K562 (cell line): ENCODE results near the gene PADI4. TPM values are rescaled to one million over a fixed set of nuclear protein-coding genes. Genes with fewer than 3 reads are reported as not detected.

Experiments used
- ATAC-seq: fragments of 200-7000 bp; cut with Tn5 transposase; 3 replicates; pipeline ENCODE4 v1.9.1; 2020; ENCODE audit warnings: moderate library complexity
- BruUV-seq: library from RNA; stranded (reverse); fragments of 400-500 nt; replicated peaks from 2 replicates; lab custom pipeline; 2021; lab: Mats Ljungman, UMichigan
- CTCF ChIA-PET: fragments of 300-600 bp; formaldehyde crosslinking; extraction: SDS; loops from one replicate; lab custom pipeline; 2021; ENCODE audit warnings: low intra/inter-chr PET ratio; lab: Yijun Ruan, JAX
- POLR2A ChIA-PET: fragments of 300-600, 350-650 bp; sonication (Branson Sonifier 250); formaldehyde crosslinking; extraction: SDS; loops from one replicate; lab custom pipeline; 2021; ENCODE audit warnings: antibody characterized with exemption, inconsistent platforms; lab: Yijun Ruan, JAX
- DNase-seq, 4 experiments: peaks; one replicate each; pipeline versions ENCODE4 v3.0.0 to v3.0.0-alpha.2; 2011 to 2018; ENCODE audit warnings: low spot score in 3 of 4, mixed read lengths in 3 of 4; ENCODE audit errors: extremely low read depth in 1 of 4
- FAIRE-seq: peaks from 2 replicates; lab custom pipeline; 2011; peaks lifted over from hg19 to GRCh38; lab: Jason Lieb, UNC
- H2AFZ ChIP-seq: 2 replicates; pipeline ENCODE4 v1.6.0; 2011; ENCODE audit warnings: low read depth, low read length, control low read depth, inconsistent platforms
- H3K27ac ChIP-seq: fragments of 200-600 bp; 3 replicates; pipeline ENCODE4 v1.8.0; 2011; ENCODE audit warnings: low read depth, mild to moderate bottlenecking, control low read depth, inconsistent platforms, low read length, moderate library complexity, mixed read lengths; ENCODE audit errors: extremely low read depth
- H3K27me3 ChIP-seq, 2 experiments: fragments of 300-600 bp in 1 of 2; 2 replicates in 1 of 2; 3 replicates in 1 of 2; pipeline versions ENCODE4 v1.6.0 to v1.8.0; 2011; ENCODE audit warnings: inconsistent platforms in 2 of 2, low read length in 2 of 2, mild to moderate bottlenecking in 1 of 2, mixed read lengths in 1 of 2, moderate library complexity in 1 of 2; ENCODE audit not compliant: control insufficient read depth in 2 of 2, insufficient read depth in 2 of 2
- H3K36me3 ChIP-seq: fragments of 300-600 bp; 3 replicates; pipeline ENCODE4 v1.8.0; 2011; ENCODE audit warnings: mild to moderate bottlenecking, low read length, inconsistent platforms; ENCODE audit not compliant: control insufficient read depth, insufficient read depth
- H3K4me1 ChIP-seq, 2 experiments: fragments of 200-600 bp in 1 of 2; replicated peaks in 1 of 2; 2 replicates in 1 of 2; 3 replicates in 1 of 2; pipeline versions ENCODE4 v1.5.1 to v1.8.0; 2011; ENCODE audit warnings: inconsistent platforms in 2 of 2, low read length in 2 of 2, mild to moderate bottlenecking in 1 of 2, mixed read lengths in 1 of 2, moderate library complexity in 1 of 2; ENCODE audit not compliant: control insufficient read depth in 2 of 2, insufficient read depth in 2 of 2
- H3K4me2 ChIP-seq: 2 replicates; pipeline ENCODE4 v1.6.1; 2011; ENCODE audit warnings: low read length, control low read depth, inconsistent platforms, mixed read lengths; ENCODE audit not compliant: insufficient read depth
- H3K4me3 ChIP-seq: fragments of 200-600 bp; sonication (generic), shearing (Covaris generic); 2 replicates; pipeline ENCODE4 v1.5.1; 2016; ENCODE audit warnings: control low read depth, inconsistent platforms
- H3K79me2 ChIP-seq: fragments of 200-600 bp; 3 replicates; pipeline ENCODE4 v1.8.0; 2011; ENCODE audit warnings: low read length, inconsistent platforms; ENCODE audit not compliant: control insufficient read depth, insufficient read depth
- H3K9ac ChIP-seq, 2 experiments: 2 replicates each; pipeline versions ENCODE4 v1.6.0 to v1.6.1; 2011; ENCODE audit warnings: low read depth in 2 of 2, low read length in 2 of 2, control low read depth in 1 of 2, inconsistent platforms in 1 of 2, mild to moderate bottlenecking in 1 of 2, mixed read lengths in 1 of 2; ENCODE audit not compliant: insufficient read depth in 1 of 2
- H3K9me1 ChIP-seq: one replicate; pipeline ENCODE4 v1.6.0; 2011; ENCODE audit warnings: inconsistent platforms, mild to moderate bottlenecking, low read length, moderate library complexity; ENCODE audit not compliant: control insufficient read depth, insufficient read depth
- H3K9me3 ChIP-seq: replicated peaks from 2 replicates; pipeline ENCODE4 v1.5.1; 2011; ENCODE audit warnings: low read depth, low read length, inconsistent platforms; ENCODE audit not compliant: control insufficient read depth, insufficient read depth
- H4K20me1 ChIP-seq: replicated peaks from 2 replicates; pipeline ENCODE4 v1.6.1; 2011; ENCODE audit warnings: low read length, inconsistent platforms, mixed read lengths; ENCODE audit not compliant: control insufficient read depth, insufficient read depth
- HDAC8 ChIP-seq: fragments of 450-650 bp; IDR thresholded peaks from 2 replicates; pipeline ENCODE4 v1.6.1; 2016; ENCODE audit warnings: mild to moderate bottlenecking, missing genetic modification characterization, moderate library complexity, missing compliant biosample characterization
- HMBOX1 ChIP-seq: sonication (generic); IDR thresholded peaks from 2 replicates; pipeline ENCODE4 v1.6.1; 2016
- HNRNPLL ChIP-seq: fragments of 200-400 bp; formaldehyde crosslinking; IDR thresholded peaks from 2 replicates; pipeline ENCODE4 v1.6.1; 2017; ENCODE audit warnings: low read length, low read depth, mild to moderate bottlenecking; ENCODE audit not compliant: poor library complexity, severe bottlenecking
- HSF4 ChIP-seq: fragments of 250-450 bp; sonication (Bioruptor Pico); IDR thresholded peaks from 2 replicates; pipeline ENCODE4 v2.1.2; 2022; ENCODE audit warnings: mild to moderate bottlenecking, moderate library complexity, borderline replicate concordance
- KAT2B ChIP-seq: IDR thresholded peaks from one replicate; pipeline ENCODE4 v1.6.1; 2012; ENCODE audit warnings: low read depth, mild to moderate bottlenecking, control low read depth, inconsistent platforms, low read length, moderate library complexity
- MAFF ChIP-seq: IDR thresholded peaks from 2 replicates; pipeline ENCODE4 v1.6.1; 2012; ENCODE audit warnings: low read length, improper control_type of control experiment
- MTA1 ChIP-seq: fragments of 450-650 bp; IDR thresholded peaks from 2 replicates; pipeline ENCODE4 v1.6.1; 2017; ENCODE audit warnings: borderline replicate concordance
- NCOA1 ChIP-seq: fragments of 450-650 bp; IDR thresholded peaks from 2 replicates; pipeline ENCODE4 v1.6.1; 2016; ENCODE audit warnings: low read depth
- ZFP1 ChIP-seq: fragments of 450-650 bp; formaldehyde crosslinking; IDR thresholded peaks from 2 replicates; pipeline ENCODE4 v1.4.0; 2020; ENCODE audit warnings: mild to moderate bottlenecking, mixed read lengths
- ZNF239 ChIP-seq: fragments of 250-450 bp; sonication (Bioruptor Pico); IDR thresholded peaks from 2 replicates; pipeline ENCODE4 v1.4.0; 2020; ENCODE audit warnings: mild to moderate bottlenecking
- ZNF408 ChIP-seq: fragments of 250-450 bp; sonication (Bioruptor Pico); IDR thresholded peaks from 2 replicates; pipeline ENCODE4 v1.4.0; 2020; ENCODE audit warnings: low read depth, mild to moderate bottlenecking, moderate library complexity
- ZNF507 ChIP-seq: conservative IDR thresholded peaks from 2 replicates; pipeline ENCODE4 v1.6.1; 2017; ENCODE audit warnings: missing genetic modification characterization, missing compliant biosample characterization
- WGBS: fragments of 100-300 bp; shearing (Covaris generic); methylation state at CpG from one replicate; pipeline ENCODE4 v1.1.6; 2016; ENCODE audit warnings: low coverage, mixed read lengths; ENCODE audit not compliant: insufficient coverage; ENCODE audit errors: missing lambda C conversion rate; 5-methylcytosine and 5-hydroxymethylcytosine counted together
- in situ Hi-C: fragments of 300-500 bp; cut with MboI; formaldehyde crosslinking; loops from 4 replicates; pipeline ENCODE4 v1.15.0; 2018; ENCODE audit warnings: inconsistent platforms, mixed read lengths
- intact Hi-C: fragments of 100-400 bp; cut with micrococcal nuclease; formaldehyde crosslinking; loops from 2 replicates; pipeline ENCODE4 v1.14.2; 2022
- polyA plus RNA-seq, 8 experiments: library from polyadenylated mRNA; depleted of rRNA in 4 of 8; stranded (reverse) in 5 of 8; unstranded in 3 of 8; fragments of >200 nt; fragmentation: Nextera tagmentation in 2 of 8; fragmentation: Illumina TruSeq in 1 of 8; extraction: Ambion mirVana in 2 of 8; extraction: Trizol in 1 of 8; gene quantifications; 2 replicates each; pipeline versions ENCODE4 v1.2.1 to v1.2.3, GENCODE V29; 2011 to 2014; ENCODE audit warnings: inconsistent platforms in 1 of 8, missing spikeins in 1 of 8
- total RNA-seq, 7 experiments: library from RNA; depleted of rRNA in 6 of 7; stranded (reverse); fragments of >200 nt in 6 of 7; fragmentation: Illumina TruSeq in 2 of 7; extraction: Trizol in 2 of 7; gene quantifications; 2 replicates each; pipeline versions ENCODE4 v1.2.1 to v1.2.3, GENCODE V29; 2011 to 2021; ENCODE audit warnings: low replicate concordance in 1 of 7
- TF ChIP-seq, protein P1 (sequence below), 3 experiments: fragments of 200-800 bp in 1 of 3; sonication (Bioruptor generic) in 1 of 3; sonication (generic) in 1 of 3; formaldehyde crosslinking in 1 of 3; IDR thresholded peaks; 2 replicates each; pipeline versions ENCODE4 v1.6.1 to v1.8.0; 2016 to 2022; ENCODE audit warnings: mild to moderate bottlenecking in 2 of 3, missing compliant biosample characterization in 2 of 3, missing genetic modification characterization in 2 of 3, missing genetic modification reagents in 1 of 3
- TF ChIP-seq, protein P2 (sequence below): sonication (generic); formaldehyde crosslinking; IDR thresholded peaks from 2 replicates; pipeline ENCODE4 v1.8.0; 2022; ENCODE audit warnings: mild to moderate bottlenecking, missing genetic modification reagents

PADI4 gene
- total and polyA plus RNA-seq, 9 of the 15 experiments (the other 6 are each of a cell fraction or from before 2014, with no cell fraction given): 0.22 to 0.33 TPM; not detected in 7

- no TSS peak for BruUV-seq
- H3K27me3 ChIP-seq: peaks cover 31 to 45% of the 10 kb centered on the region in 2 experiments
- no peak for ATAC-seq
- H3K79me2 ChIP-seq: no peaks in the 10 kb centered on the region
- H3K9me1 ChIP-seq: no peaks in the 10 kb centered on the region
- POLR2A ChIA-PET: interaction anchor here (1.0 to 1.2 kb wide), 2 partner anchors 10 to 22 kb away, joined by 3 read pairs; no protein-coding TSS in a partner anchor
- no peaks in the 10 kb centered on the region for H3K36me3 ChIP-seq
- no peak overlapping the region for H3K27ac ChIP-seq
- in situ Hi-C loops: no loop called here
- peaks cover 6% of the 10 kb centered on the region in 2 experiments; a peak in 4 of 5 replicates for H3K4me1 ChIP-seq
- TF ChIP-seq ZNF239 (CRISPR knock-in tag): no peak
- no peak for TF ChIP-seq HSF4 (CRISPR knock-in tag)
- TF ChIP-seq, all 486 proteins: peak for 0
- CTCF ChIA-PET: no interaction called here
- Histone ChIP-seq H2AFZ (no peak overlapping the region), H4K20me1 (no peaks in the 10 kb centered on the region), H3K9me3 (no peaks in the 10 kb centered on the region), H3K9ac (no peak overlapping the region), H3K4me3 (no peak overlapping the region), H3K4me2 (no peak overlapping the region)
- DNase-seq (no peak), FAIRE-seq (no peak)
- WGBS: 11% methylated on average over 3 of the region's 3 CpGs
- intact Hi-C loops: no loop called here
Measured at GRCh38 chr1:17365293-17365692, 57.3 kb downstream of the PADI4 start.

DNA sequence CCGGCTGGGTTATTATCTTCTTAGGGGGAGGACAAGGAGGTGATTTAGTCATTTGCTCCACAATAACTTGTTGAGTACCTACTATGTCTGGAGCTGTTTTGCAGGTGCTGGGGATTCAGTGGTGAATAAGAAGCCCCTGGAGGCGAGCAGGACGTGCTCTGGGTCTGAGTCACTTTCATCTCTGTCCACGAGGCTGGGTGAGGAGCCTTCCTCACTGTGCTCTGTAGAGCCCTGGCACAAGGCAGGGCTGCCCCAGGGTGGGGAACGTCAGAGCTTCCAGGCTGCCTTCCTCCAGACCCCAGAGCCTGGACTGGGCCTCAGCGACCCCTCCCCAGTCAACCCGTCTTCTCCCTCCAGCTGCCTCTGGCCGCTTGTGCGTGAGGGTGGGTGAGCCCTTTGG, 61.5 kb downstream of the PADI4 start:
- DNase-seq (no peak), ATAC-seq (no peak), FAIRE-seq (no peak)
- Histone ChIP-seq H3K27me3 (peaks cover 45 to 66% of the 10 kb centered on the region in 2 experiments), H3K9ac (no peak overlapping the region), H4K20me1 (no peaks in the 10 kb centered on the region), H2AFZ (no peak overlapping the region), H3K79me2 (no peaks in the 10 kb centered on the region), H3K4me1 (peaks cover 0 to 3% of the 10 kb centered on the region in 2 experiments; a peak in 2 of 5 replicates), H3K4me2 (no peak overlapping the region), H3K36me3 (no peaks in the 10 kb centered on the region), H3K9me3 (no peaks in the 10 kb centered on the region), H3K4me3 (no peak overlapping the region), H3K27ac (no peak overlapping the region), H3K9me1 (no peaks in the 10 kb centered on the region)
- 1% methylated on average over 9 of the region's 9 CpGs for WGBS
- in situ Hi-C loops: no loop called here
- intact Hi-C loops: no loop called here
- POLR2A ChIA-PET: interaction anchor here (0.5 to 1.2 kb wide), 3 partner anchors 10 to 35 kb away, joined by 3 to 4 read pairs (median 3); no protein-coding TSS in a partner anchor
- BruUV-seq: no TSS peak
- CTCF ChIA-PET: no interaction called here
- TF ChIP-seq NCOA1 (no peak), ZNF507 (tag) (no peak), HNRNPLL (no peak), HMBOX1 (no peak), ZFP1 (no peak), KAT2B (no peak), MTA1 (no peak), MAFF (no peak), HDAC8 (no peak), ZNF408 (CRISPR knock-in tag) (no peak)
- TF ChIP-seq, protein P1, sequence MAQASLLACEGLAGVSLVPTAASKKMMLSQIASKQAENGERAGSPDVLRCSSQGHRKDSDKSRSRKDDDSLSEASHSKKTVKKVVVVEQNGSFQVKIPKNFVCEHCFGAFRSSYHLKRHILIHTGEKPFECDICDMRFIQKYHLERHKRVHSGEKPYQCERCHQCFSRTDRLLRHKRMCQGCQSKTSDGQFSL (CRISPR knock-in tag; IDR thresholded peaks at IDR 0.05): no peak
- TF ChIP-seq, protein P1 (tag; IDR thresholded peaks at IDR 0.05): no peak
- TF ChIP-seq, protein P2, sequence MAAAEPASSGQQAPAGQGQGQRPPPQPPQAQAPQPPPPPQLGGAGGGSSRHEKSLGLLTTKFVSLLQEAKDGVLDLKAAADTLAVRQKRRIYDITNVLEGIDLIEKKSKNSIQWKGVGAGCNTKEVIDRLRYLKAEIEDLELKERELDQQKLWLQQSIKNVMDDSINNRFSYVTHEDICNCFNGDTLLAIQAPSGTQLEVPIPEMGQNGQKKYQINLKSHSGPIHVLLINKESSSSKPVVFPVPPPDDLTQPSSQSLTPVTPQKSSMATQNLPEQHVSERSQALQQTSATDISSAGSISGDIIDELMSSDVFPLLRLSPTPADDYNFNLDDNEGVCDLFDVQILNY (CRISPR knock-in tag): no peak
